GM23338 (cell line): Measurements from ENCODE around the gene APLN. TPM values are rescaled to one million over a fixed set of nuclear protein-coding genes. Genes with fewer than 3 reads are reported as not detected.

ENCODE experiments used
- ATAC-seq: fragments of 200-7000 bp; cut with Tn5 transposase; 3 replicates; pipeline ENCODE4 v1.9.1; 2020
- DNase-seq: peaks from one replicate; pipeline ENCODE4 v3.0.0-alpha.2; 2015; ENCODE audit warnings: low spot score
- H2AFZ ChIP-seq: fragments of 200-600 bp; sonication (generic); 2 replicates; pipeline ENCODE4 v1.8.0; 2016; ENCODE audit warnings: antibody characterized with exemption, mild to moderate bottlenecking, moderate library complexity
- H3F3A ChIP-seq: fragments of 200-600 bp; sonication (generic); replicated peaks from 2 replicates; pipeline ENCODE4 v1.8.0; 2017; ENCODE audit warnings: antibody characterized with exemption, mixed run types, low read depth
- H3K27ac ChIP-seq: fragments of 200-600 bp; sonication (generic); 2 replicates; pipeline ENCODE4 v1.6.1; 2016; ENCODE audit warnings: low read depth
- H3K27me3 ChIP-seq: fragments of 200-600 bp; sonication (generic); 2 replicates; pipeline ENCODE4 v1.8.0; 2016; ENCODE audit warnings: mild to moderate bottlenecking, mixed run types, moderate library complexity; ENCODE audit not compliant: insufficient read depth
- H3K36me3 ChIP-seq: fragments of 200-600 bp; sonication (generic); 2 replicates; pipeline ENCODE4 v1.8.0; 2016; ENCODE audit warnings: mild to moderate bottlenecking; ENCODE audit not compliant: insufficient read depth
- H3K4me1 ChIP-seq: fragments of 200-600 bp; sonication (generic); 2 replicates; pipeline ENCODE4 v1.8.0; 2016; ENCODE audit warnings: mild to moderate bottlenecking, moderate library complexity; ENCODE audit not compliant: insufficient read depth
- H3K4me2 ChIP-seq: fragments of 200-600 bp; sonication (generic); 2 replicates; pipeline ENCODE4 v1.7.1; 2017; ENCODE audit warnings: mixed run types
- H3K4me3 ChIP-seq: fragments of 200-600 bp; sonication (generic); 2 replicates; pipeline ENCODE4 v1.6.1; 2016; ENCODE audit warnings: mixed run types
- H3K79me2 ChIP-seq: fragments of 200-600 bp; sonication (generic); replicated peaks from 2 replicates; pipeline ENCODE4 v1.8.0; 2017; ENCODE audit warnings: mild to moderate bottlenecking; ENCODE audit not compliant: insufficient read depth
- H3K9me2 ChIP-seq: fragments of 200-600 bp; sonication (generic); 2 replicates; pipeline ENCODE4 v1.8.0; 2017; ENCODE audit not compliant: insufficient read depth
- H4K20me1 ChIP-seq: fragments of 200-600 bp; sonication (generic); replicated peaks from 2 replicates; pipeline ENCODE4 v1.8.0; 2017; ENCODE audit warnings: mild to moderate bottlenecking; ENCODE audit not compliant: insufficient read depth
- H3K27ac Mint-ChIP-seq: 2 replicates; pipeline ENCODE4 v1.8.0; 2020; ENCODE audit warnings: inconsistent platforms, mild to moderate bottlenecking, moderate library complexity, mixed read lengths
- H3K27me3 Mint-ChIP-seq: 3 replicates; pipeline ENCODE4 v1.8.0; 2022; ENCODE audit warnings: low read depth, mild to moderate bottlenecking, moderate library complexity, mixed read lengths, inconsistent platforms; ENCODE audit not compliant: insufficient read depth, poor library complexity
- H3K36me3 Mint-ChIP-seq: 3 replicates; pipeline ENCODE4 v1.8.0; 2021; ENCODE audit warnings: low read depth, mild to moderate bottlenecking, inconsistent platforms, moderate library complexity, mixed read lengths
- H3K4me1 Mint-ChIP-seq: 3 replicates; pipeline ENCODE4 v1.8.0; 2020; ENCODE audit warnings: mild to moderate bottlenecking, inconsistent platforms, mixed read lengths
- H3K4me3 Mint-ChIP-seq: 3 replicates; pipeline ENCODE4 v1.8.0; 2021; ENCODE audit warnings: moderate library complexity, mild to moderate bottlenecking, inconsistent platforms, mixed read lengths
- H3K9me3 Mint-ChIP-seq: 3 replicates; pipeline ENCODE4 v1.8.0; 2020; ENCODE audit warnings: moderate library complexity, mild to moderate bottlenecking, inconsistent platforms, mixed read lengths
- CREB1 ChIP-seq: fragments of 250-450 bp; sonication (Bioruptor Pico); IDR thresholded peaks from 2 replicates; pipeline ENCODE4 v1.5.0; 2020; ENCODE audit warnings: low read depth, mild to moderate bottlenecking, moderate library complexity
- EZH2 ChIP-seq: fragments of 200-600 bp; sonication (generic); IDR thresholded peaks from one replicate; pipeline ENCODE4 v1.8.0; 2017; ENCODE audit warnings: antibody characterized with exemption, mild to moderate bottlenecking, low read depth; ENCODE audit not compliant: unreplicated experiment
- EZH2phosphoT487 ChIP-seq: fragments of 200-600 bp; sonication (generic); IDR thresholded peaks from one replicate; pipeline ENCODE4 v1.8.1; 2018; ENCODE audit warnings: antibody characterized with exemption; ENCODE audit not compliant: unreplicated experiment
- JUNB ChIP-seq: IDR thresholded peaks from one replicate; pipeline ENCODE4 v1.6.1; 2016; ENCODE audit warnings: antibody characterized with exemption; ENCODE audit not compliant: unreplicated experiment
- NANOG ChIP-seq: IDR thresholded peaks from 2 replicates; pipeline ENCODE4 v1.6.1; 2016; ENCODE audit warnings: antibody characterized with exemption, borderline replicate concordance
- POLR2AphosphoS5 ChIP-seq: IDR thresholded peaks from 2 replicates; pipeline ENCODE4 v1.6.1; 2016; ENCODE audit warnings: antibody characterized with exemption, low read depth
- STAT1 ChIP-seq: IDR thresholded peaks from one replicate; pipeline ENCODE4 v1.6.1; 2016; ENCODE audit warnings: antibody characterized with exemption; ENCODE audit not compliant: unreplicated experiment
- ZNF331 ChIP-seq: fragments of 250-450 bp; sonication (Bioruptor Pico); IDR thresholded peaks from 2 replicates; pipeline ENCODE4 v1.5.0; 2020; ENCODE audit warnings: low read depth, mild to moderate bottlenecking, moderate library complexity
- polyA plus RNA-seq: library from polyadenylated mRNA; unstranded; fragments of >200 nt; fragmentation: Nextera tagmentation; extraction: Ambion mirVana; gene quantifications from 2 replicates; pipeline ENCODE4 v1.2.1, GENCODE V29; 2016
- total RNA-seq: library from RNA; depleted of rRNA; stranded (reverse); fragments of >200 nt; shearing (Covaris generic); gene quantifications from 2 replicates; pipeline ENCODE4 v1.2.3, GENCODE V29; 2014
- TF ChIP-seq, protein P1 (sequence below), 2 experiments: fragments of 200-600 bp in 1 of 2; sonication (generic) in 1 of 2; conservative IDR thresholded peaks; 2 replicates each; pipeline versions ENCODE4 v1.5.1 to v1.6.1; 2016 to 2017; ENCODE audit warnings: antibody characterized with exemption in 2 of 2, low read depth in 2 of 2, mild to moderate bottlenecking in 2 of 2, moderate library complexity in 1 of 2
- TF ChIP-seq, protein P2 (sequence below): IDR thresholded peaks from one replicate; pipeline ENCODE4 v1.6.1; 2018; ENCODE audit warnings: antibody characterized with exemption; ENCODE audit not compliant: unreplicated experiment
- TF ChIP-seq, protein P3 (sequence below): IDR thresholded peaks from 2 replicates; pipeline ENCODE4 v1.6.1; 2016; ENCODE audit warnings: antibody characterized with exemption

The APLN gene
- total and polyA plus RNA-seq, 2 experiments from 2014 or later = 0.49 to 0.60 TPM

DNA sequence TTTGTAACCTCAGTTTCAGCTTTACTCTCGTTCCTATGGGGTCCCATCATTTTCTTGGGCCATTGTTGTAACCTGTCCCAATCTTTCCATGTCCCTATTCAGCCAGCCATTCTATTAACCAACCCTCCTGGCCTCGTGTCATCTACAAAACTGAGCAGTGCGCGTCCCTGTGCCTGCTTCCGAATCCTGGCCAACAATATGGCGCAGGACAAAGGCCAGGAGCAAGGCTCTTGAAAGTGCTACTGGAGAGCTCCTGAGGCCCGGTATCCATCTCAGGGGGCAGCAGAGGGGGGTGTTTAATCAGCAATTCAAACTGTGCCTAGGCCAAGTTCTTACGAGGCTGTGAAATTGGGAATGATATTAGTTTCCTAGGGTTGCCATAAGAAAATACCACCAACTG lies 41.2 kb upstream of the APLN start:
- DNase-seq (no peak), ATAC-seq (no peak)
- no peaks in the 10 kb centered on the region for H3K79me2 ChIP-seq
- H3K27me3 ChIP-seq = no peaks in the 10 kb centered on the region
- H3K27me3 Mint-ChIP-seq = peaks cover 2% of the 10 kb centered on the region
- H3K27ac Mint-ChIP-seq = no peak overlapping the region
- no peak overlapping the region for H2AFZ ChIP-seq
- H3K4me1 Mint-ChIP-seq = peaks cover 32% of the 10 kb centered on the region
- H4K20me1 ChIP-seq = no peaks in the 10 kb centered on the region
- no peaks in the 10 kb centered on the region; the same call in 2 of the 3 replicates for H3K9me3 Mint-ChIP-seq
- no peak overlapping the region for H3K27ac ChIP-seq
- H3K36me3 ChIP-seq = no peaks in the 10 kb centered on the region
- H3K4me3 ChIP-seq = no peak overlapping the region
- H3K4me2 ChIP-seq = no peak overlapping the region
- H3K4me3 Mint-ChIP-seq = no peak overlapping the region
- no peaks in the 10 kb centered on the region for H3F3A ChIP-seq
- H3K9me2 ChIP-seq = no peaks in the 10 kb centered on the region
- 0 out of 3 replicates have a peak, but pooled peaks cover 3% of the 10 kb centered on the region for H3K36me3 Mint-ChIP-seq
- H3K4me1 ChIP-seq = peaks cover 12% of the 10 kb centered on the region
- TF ChIP-seq CREB1 = no peak
- no peak for TF ChIP-seq ZNF331 (CRISPR knock-in tag)

DNA sequence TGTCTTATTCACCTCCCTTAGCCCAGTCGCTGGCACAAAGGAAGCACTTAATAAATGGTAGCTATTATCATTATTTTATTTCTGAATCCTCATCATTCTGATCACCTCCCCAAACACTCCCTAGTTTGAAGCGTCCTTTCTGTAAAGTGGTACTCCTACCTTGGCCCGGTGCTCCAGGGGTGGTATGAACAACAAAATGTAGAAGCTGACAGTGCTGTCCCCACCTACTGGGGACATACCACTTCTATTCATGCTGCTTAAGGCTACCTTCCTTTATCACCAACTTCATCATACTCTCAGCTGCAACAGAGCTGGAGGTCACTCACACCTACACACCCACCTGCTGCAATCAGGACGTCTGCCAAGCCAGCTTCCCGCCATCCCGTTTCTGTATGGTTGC lies 40.8 kb upstream of the APLN start:
- H3K27me3 ChIP-seq = no peaks in the 10 kb centered on the region
- H3K4me1 Mint-ChIP-seq = peaks cover 32% of the 10 kb centered on the region
- peaks cover 12% of the 10 kb centered on the region for H3K4me1 ChIP-seq
- H3K4me3 Mint-ChIP-seq = no peak overlapping the region
- H3F3A ChIP-seq = no peaks in the 10 kb centered on the region
- no peak overlapping the region for H3K27ac ChIP-seq
- no peak for ATAC-seq
- no peak overlapping the region for H3K4me2 ChIP-seq
- H3K36me3 ChIP-seq = no peaks in the 10 kb centered on the region
- H3K27ac Mint-ChIP-seq = no peak overlapping the region
- no peak for DNase-seq
- 0 out of 3 replicates have a peak, but pooled peaks cover 3% of the 10 kb centered on the region for H3K36me3 Mint-ChIP-seq
- H3K27me3 Mint-ChIP-seq = peaks cover 2% of the 10 kb centered on the region
- no peak overlapping the region for H3K4me3 ChIP-seq
- no peaks in the 10 kb centered on the region for H3K79me2 ChIP-seq
- H4K20me1 ChIP-seq = no peaks in the 10 kb centered on the region
- no peaks in the 10 kb centered on the region for H3K9me2 ChIP-seq
- no peak overlapping the region for H2AFZ ChIP-seq
- H3K9me3 Mint-ChIP-seq = no peaks in the 10 kb centered on the region; the same call in 2 of the 3 replicates
- TF ChIP-seq, protein P1, sequence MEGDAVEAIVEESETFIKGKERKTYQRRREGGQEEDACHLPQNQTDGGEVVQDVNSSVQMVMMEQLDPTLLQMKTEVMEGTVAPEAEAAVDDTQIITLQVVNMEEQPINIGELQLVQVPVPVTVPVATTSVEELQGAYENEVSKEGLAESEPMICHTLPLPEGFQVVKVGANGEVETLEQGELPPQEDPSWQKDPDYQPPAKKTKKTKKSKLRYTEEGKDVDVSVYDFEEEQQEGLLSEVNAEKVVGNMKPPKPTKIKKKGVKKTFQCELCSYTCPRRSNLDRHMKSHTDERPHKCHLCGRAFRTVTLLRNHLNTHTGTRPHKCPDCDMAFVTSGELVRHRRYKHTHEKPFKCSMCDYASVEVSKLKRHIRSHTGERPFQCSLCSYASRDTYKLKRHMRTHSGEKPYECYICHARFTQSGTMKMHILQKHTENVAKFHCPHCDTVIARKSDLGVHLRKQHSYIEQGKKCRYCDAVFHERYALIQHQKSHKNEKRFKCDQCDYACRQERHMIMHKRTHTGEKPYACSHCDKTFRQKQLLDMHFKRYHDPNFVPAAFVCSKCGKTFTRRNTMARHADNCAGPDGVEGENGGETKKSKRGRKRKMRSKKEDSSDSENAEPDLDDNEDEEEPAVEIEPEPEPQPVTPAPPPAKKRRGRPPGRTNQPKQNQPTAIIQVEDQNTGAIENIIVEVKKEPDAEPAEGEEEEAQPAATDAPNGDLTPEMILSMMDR (conservative IDR thresholded peaks at IDR 0.05; ENCODE audit: low read depth in 2 of 2) = no peak
- TF ChIP-seq, protein P2, sequence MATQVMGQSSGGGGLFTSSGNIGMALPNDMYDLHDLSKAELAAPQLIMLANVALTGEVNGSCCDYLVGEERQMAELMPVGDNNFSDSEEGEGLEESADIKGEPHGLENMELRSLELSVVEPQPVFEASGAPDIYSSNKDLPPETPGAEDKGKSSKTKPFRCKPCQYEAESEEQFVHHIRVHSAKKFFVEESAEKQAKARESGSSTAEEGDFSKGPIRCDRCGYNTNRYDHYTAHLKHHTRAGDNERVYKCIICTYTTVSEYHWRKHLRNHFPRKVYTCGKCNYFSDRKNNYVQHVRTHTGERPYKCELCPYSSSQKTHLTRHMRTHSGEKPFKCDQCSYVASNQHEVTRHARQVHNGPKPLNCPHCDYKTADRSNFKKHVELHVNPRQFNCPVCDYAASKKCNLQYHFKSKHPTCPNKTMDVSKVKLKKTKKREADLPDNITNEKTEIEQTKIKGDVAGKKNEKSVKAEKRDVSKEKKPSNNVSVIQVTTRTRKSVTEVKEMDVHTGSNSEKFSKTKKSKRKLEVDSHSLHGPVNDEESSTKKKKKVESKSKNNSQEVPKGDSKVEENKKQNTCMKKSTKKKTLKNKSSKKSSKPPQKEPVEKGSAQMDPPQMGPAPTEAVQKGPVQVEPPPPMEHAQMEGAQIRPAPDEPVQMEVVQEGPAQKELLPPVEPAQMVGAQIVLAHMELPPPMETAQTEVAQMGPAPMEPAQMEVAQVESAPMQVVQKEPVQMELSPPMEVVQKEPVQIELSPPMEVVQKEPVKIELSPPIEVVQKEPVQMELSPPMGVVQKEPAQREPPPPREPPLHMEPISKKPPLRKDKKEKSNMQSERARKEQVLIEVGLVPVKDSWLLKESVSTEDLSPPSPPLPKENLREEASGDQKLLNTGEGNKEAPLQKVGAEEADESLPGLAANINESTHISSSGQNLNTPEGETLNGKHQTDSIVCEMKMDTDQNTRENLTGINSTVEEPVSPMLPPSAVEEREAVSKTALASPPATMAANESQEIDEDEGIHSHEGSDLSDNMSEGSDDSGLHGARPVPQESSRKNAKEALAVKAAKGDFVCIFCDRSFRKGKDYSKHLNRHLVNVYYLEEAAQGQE = no peak
- TF ChIP-seq POLR2AphosphoS5 (no peak), EZH2 (no peak), CREB1 (no peak), EZH2phosphoT487 (no peak), ZNF331 (CRISPR knock-in tag) (no peak), JUNB (no peak), STAT1 (no peak), NANOG (no peak)
- TF ChIP-seq, protein P3, sequence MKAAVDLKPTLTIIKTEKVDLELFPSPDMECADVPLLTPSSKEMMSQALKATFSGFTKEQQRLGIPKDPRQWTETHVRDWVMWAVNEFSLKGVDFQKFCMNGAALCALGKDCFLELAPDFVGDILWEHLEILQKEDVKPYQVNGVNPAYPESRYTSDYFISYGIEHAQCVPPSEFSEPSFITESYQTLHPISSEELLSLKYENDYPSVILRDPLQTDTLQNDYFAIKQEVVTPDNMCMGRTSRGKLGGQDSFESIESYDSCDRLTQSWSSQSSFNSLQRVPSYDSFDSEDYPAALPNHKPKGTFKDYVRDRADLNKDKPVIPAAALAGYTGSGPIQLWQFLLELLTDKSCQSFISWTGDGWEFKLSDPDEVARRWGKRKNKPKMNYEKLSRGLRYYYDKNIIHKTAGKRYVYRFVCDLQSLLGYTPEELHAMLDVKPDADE = no peak
